MM.1S (cell line): Measurements from ENCODE around the gene NADK.
"Not testable (repeated sequence)": the region's sequence is repeated elsewhere in the genome, so short reads cannot be mapped to it uniquely, and the experiment has no call there.

Experiments used
- DNase-seq: peaks from one replicate; pipeline ENCODE4 v3.0.0-alpha.2; 2015
- H2AFZ ChIP-seq: fragments of 300-600 bp; sonication (generic); 2 replicates; pipeline ENCODE4 v1.6.0; 2016; ENCODE audit warnings: antibody characterized with exemption, low read length
- H3F3A ChIP-seq: fragments of 300-600 bp; sonication (generic); 2 replicates; pipeline ENCODE4 v1.6.1; 2016; ENCODE audit warnings: mild to moderate bottlenecking, antibody characterized with exemption, low read length, moderate library complexity, mixed read lengths; ENCODE audit not compliant: insufficient read depth
- H3K27ac ChIP-seq: fragments of 300-600 bp; sonication (generic); 2 replicates; pipeline ENCODE4 v1.5.1; 2016; ENCODE audit warnings: mild to moderate bottlenecking, low read length
- H3K27me3 ChIP-seq: fragments of 300-600 bp; sonication (generic); replicated peaks from 2 replicates; pipeline ENCODE4 v1.6.0; 2016; ENCODE audit warnings: low read length; ENCODE audit not compliant: insufficient read depth
- H3K36me3 ChIP-seq: fragments of 300-600 bp; sonication (generic); replicated peaks from 2 replicates; pipeline ENCODE4 v1.6.1; 2016; ENCODE audit warnings: mild to moderate bottlenecking, low read length, mixed read lengths; ENCODE audit not compliant: insufficient read depth
- H3K4me1 ChIP-seq: fragments of 300-600 bp; sonication (generic); 2 replicates; pipeline ENCODE4 v1.6.1; 2016; ENCODE audit warnings: low read length, mixed read lengths
- H3K4me2 ChIP-seq: fragments of 300-600 bp; sonication (generic); 2 replicates; pipeline ENCODE4 v1.6.0; 2016; ENCODE audit warnings: low read depth, low read length
- H3K4me3 ChIP-seq: fragments of 300-600 bp; sonication (generic); 2 replicates; pipeline ENCODE4 v1.5.1; 2016; ENCODE audit warnings: low read length, mixed read lengths
- H3K79me2 ChIP-seq: fragments of 300-600 bp; sonication (generic); 2 replicates; pipeline ENCODE4 v1.6.1; 2016; ENCODE audit warnings: mixed run types, low read length, mixed read lengths
- H3K9ac ChIP-seq: fragments of 300-600 bp; sonication (generic); 2 replicates; pipeline ENCODE4 v1.6.1; 2016; ENCODE audit warnings: low read length, mixed read lengths
- H3K9me2 ChIP-seq: fragments of 300-600 bp; sonication (generic); replicated peaks from 2 replicates; pipeline ENCODE4 v1.6.1; 2016; ENCODE audit warnings: mild to moderate bottlenecking, low read length, mixed read lengths; ENCODE audit not compliant: insufficient read depth
- H3K9me3 ChIP-seq: fragments of 300-600 bp; sonication (generic); replicated peaks from 2 replicates; pipeline ENCODE4 v1.6.1; 2016; ENCODE audit warnings: mild to moderate bottlenecking, low read length, mixed read lengths; ENCODE audit not compliant: insufficient read depth
- H4K20me1 ChIP-seq: fragments of 300-600 bp; sonication (generic); 2 replicates; pipeline ENCODE4 v1.6.1; 2016; ENCODE audit warnings: mild to moderate bottlenecking, low read length, moderate library complexity, mixed read lengths; ENCODE audit not compliant: insufficient read depth
- CTCF ChIP-seq: fragments of 300-600 bp; sonication (generic); IDR thresholded peaks from 2 replicates; pipeline ENCODE4 v1.5.1; 2016; ENCODE audit warnings: antibody characterized with exemption, low read length, mixed read lengths
- EZH2 ChIP-seq: fragments of 300-600 bp; sonication (generic); optimal IDR thresholded peaks from 2 replicates; pipeline ENCODE3; 2017; ENCODE audit warnings: low read depth, mild to moderate bottlenecking, antibody characterized with exemption, low read length, mixed read lengths
- EZH2phosphoT487 ChIP-seq: fragments of 300-600 bp; sonication (generic); IDR thresholded peaks from 2 replicates; pipeline ENCODE4 v1.6.1; 2018; ENCODE audit warnings: antibody characterized with exemption, low read length

Gene NADK

GRCh38 chr1:1707241-1707640 lies 71.0 kb downstream of the NADK start:
- H3K79me2 ChIP-seq, H3K9me3 ChIP-seq, H3K4me3 ChIP-seq, H3F3A ChIP-seq, H2AFZ ChIP-seq, H4K20me1 ChIP-seq, H3K4me1 ChIP-seq, H3K9ac ChIP-seq, H3K27me3 ChIP-seq, H3K4me2 ChIP-seq, H3K9me2 ChIP-seq, H3K36me3 ChIP-seq, DNase-seq, H3K27ac ChIP-seq: not testable (repeated sequence)

GRCh38 chr1:1705623-1706022 lies 72.6 kb downstream of the NADK start:
- not testable (repeated sequence) for H3F3A ChIP-seq, H2AFZ ChIP-seq, H3K36me3 ChIP-seq, H3K79me2 ChIP-seq, H3K27me3 ChIP-seq, H3K4me3 ChIP-seq, H3K4me1 ChIP-seq, H3K9ac ChIP-seq, DNase-seq, H4K20me1 ChIP-seq, H3K9me2 ChIP-seq, H3K27ac ChIP-seq, H3K4me2 ChIP-seq, H3K9me3 ChIP-seq

- H3K4me3 ChIP-seq, H3K4me1 ChIP-seq, H3K79me2 ChIP-seq, H3K9ac ChIP-seq, H3K36me3 ChIP-seq, H3K9me3 ChIP-seq, H3K9me2 ChIP-seq, H3K27me3 ChIP-seq, H4K20me1 ChIP-seq, DNase-seq, H3F3A ChIP-seq, H3K4me2 ChIP-seq, H3K27ac ChIP-seq, H2AFZ ChIP-seq: not testable (repeated sequence)
Measured at GRCh38 chr1:1704284-1704957, 73.8 kb downstream of the NADK start.

- H3K27me3 ChIP-seq = no peaks in the 10 kb centered on the region
- no peaks in the 10 kb centered on the region for H3K4me1 ChIP-seq
- TF ChIP-seq EZH2phosphoT487 (no peak), EZH2 (no peak), CTCF (no peak)
Measured at GRCh38 chr1:1703796-1704195, 74.5 kb downstream of the NADK start.

GRCh38 chr1:1702506-1702905 lies 75.8 kb downstream of the NADK start:
- H3K9me3 ChIP-seq, DNase-seq, H3K4me3 ChIP-seq, H3K9ac ChIP-seq, H3K4me2 ChIP-seq, H3F3A ChIP-seq, H3K27me3 ChIP-seq, H3K79me2 ChIP-seq, H3K36me3 ChIP-seq, H2AFZ ChIP-seq, H3K27ac ChIP-seq, H3K4me1 ChIP-seq, H3K9me2 ChIP-seq, H4K20me1 ChIP-seq: not testable (repeated sequence)

More at GRCh38 chr1:1703796-1704195, 74.5 kb downstream of the NADK start:
- no peaks in the 10 kb centered on the region for H3K36me3 ChIP-seq
- H3K9ac ChIP-seq = no peak overlapping the region
- H3K4me2 ChIP-seq = no peak overlapping the region
- H3F3A ChIP-seq = no peaks in the 10 kb centered on the region
- no peaks in the 10 kb centered on the region for H3K9me2 ChIP-seq
- H2AFZ ChIP-seq = no peak overlapping the region
- DNase-seq = no peak
- H3K79me2 ChIP-seq = no peaks in the 10 kb centered on the region
- no peaks in the 10 kb centered on the region for H4K20me1 ChIP-seq
- H3K9me3 ChIP-seq = no peaks in the 10 kb centered on the region
- H3K27ac ChIP-seq = no peak overlapping the region
- H3K4me3 ChIP-seq = no peak overlapping the region
